Amniotic stem cell (primary cell): ENCODE measurements around the gene ZNF420.
A peak's percentile ranks its signal among the peaks of the same experiment; 100 is the strongest.

Source experiments
- DNase-seq: peaks from one replicate; lab custom pipeline; 2025; lab: John Stamatoyannopoulos, UW

The ZNF420 gene

GRCh38 chr19:37148214-37148613 lies 70.0 kb downstream of the ZNF420 start:
- DNase-seq = no peak

- DNase-seq = no peak
Observed at GRCh38 chr19:37160153-37160552, 81.9 kb downstream of the ZNF420 start.

- no peak for DNase-seq
Observed at GRCh38 chr19:37165635-37166034, 87.4 kb downstream of the ZNF420 start.

GRCh38 chr19:37172368-37173366 lies 94.4 kb downstream of the ZNF420 start, which contains the start of gene ZNF585A:
Gene ZNF585A (minus strand): TSS chr19:37172695. CDS start chr19:37169910, 2,785 bp downstream.
- peak; percentile 93 for DNase-seq
